ENCODE measurements around the gene UQCC5.
A peak's percentile ranks its signal among the peaks of the same experiment; 100 is the strongest.
"Not testable (repeated sequence)": the region's sequence is repeated elsewhere in the genome, so short reads cannot be mapped to it uniquely, and the experiment has no call there.

Gene UQCC5

DNA sequence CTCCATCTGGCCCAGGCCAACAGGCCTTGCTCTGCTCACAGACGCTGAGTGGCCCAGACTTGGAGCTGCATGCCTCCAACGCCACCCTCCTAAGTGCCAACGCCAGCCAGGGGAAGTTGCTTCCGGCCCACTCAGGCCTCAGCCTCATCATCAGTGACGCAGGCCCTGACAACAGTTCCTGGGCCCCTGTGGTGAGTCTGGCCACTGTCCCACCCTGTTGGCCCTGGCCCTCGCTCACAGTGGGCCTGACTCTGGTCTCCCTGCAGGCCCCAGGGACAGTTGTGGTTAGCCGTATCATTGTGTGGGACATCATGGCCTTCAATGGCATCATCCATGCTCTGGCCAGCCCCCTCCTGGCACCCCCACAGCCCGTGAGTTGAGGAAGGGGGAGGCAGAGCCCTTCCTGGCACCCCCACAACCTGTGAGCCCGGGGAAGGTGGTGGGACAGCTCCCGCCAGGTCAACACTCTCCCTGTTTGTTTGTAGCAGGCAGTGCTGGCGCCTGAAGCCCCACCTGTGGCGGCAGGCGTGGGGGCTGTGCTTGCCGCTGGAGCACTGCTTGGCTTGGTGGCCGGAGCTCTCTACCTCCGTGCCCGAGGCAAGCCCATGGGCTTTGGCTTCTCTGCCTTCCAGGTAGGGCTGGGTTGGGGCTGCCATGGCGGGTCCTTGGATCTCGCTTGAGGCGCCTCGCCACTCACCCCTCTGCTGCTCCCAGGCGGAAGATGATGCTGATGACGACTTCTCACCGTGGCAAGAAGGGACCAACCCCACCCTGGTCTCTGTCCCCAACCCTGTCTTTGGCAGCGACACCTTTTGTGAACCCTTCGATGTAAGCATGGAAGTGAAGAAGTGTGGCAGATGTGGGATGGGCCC lies 12.8 kb upstream of the UQCC5 start:
- DNase-seq (ENCODE audit: low spot score), result no peak

DNA sequence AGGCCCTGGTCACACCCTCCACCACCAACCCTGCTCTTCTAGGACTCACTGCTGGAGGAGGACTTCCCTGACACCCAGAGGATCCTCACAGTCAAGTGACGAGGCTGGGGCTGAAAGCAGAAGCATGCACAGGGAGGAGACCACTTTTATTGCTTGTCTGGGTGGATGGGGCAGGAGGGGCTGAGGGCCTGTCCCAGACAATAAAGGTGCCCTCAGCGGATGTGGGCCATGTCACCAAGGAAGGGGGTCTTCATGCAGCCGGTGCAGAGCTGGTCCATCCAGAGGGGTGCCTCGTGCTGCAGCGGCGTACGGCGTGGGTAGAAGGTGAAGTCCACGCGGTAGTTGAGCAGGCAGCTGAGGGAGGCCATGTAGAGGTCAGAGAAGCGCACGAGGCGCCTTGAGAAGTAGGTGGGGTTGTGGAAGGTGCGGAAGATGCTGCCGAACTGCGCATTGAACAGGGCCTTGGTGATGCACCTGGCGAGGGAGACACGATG lies 12.1 kb upstream of the UQCC5 start:
- no peak for DNase-seq (ENCODE audit: low spot score)

DNA sequence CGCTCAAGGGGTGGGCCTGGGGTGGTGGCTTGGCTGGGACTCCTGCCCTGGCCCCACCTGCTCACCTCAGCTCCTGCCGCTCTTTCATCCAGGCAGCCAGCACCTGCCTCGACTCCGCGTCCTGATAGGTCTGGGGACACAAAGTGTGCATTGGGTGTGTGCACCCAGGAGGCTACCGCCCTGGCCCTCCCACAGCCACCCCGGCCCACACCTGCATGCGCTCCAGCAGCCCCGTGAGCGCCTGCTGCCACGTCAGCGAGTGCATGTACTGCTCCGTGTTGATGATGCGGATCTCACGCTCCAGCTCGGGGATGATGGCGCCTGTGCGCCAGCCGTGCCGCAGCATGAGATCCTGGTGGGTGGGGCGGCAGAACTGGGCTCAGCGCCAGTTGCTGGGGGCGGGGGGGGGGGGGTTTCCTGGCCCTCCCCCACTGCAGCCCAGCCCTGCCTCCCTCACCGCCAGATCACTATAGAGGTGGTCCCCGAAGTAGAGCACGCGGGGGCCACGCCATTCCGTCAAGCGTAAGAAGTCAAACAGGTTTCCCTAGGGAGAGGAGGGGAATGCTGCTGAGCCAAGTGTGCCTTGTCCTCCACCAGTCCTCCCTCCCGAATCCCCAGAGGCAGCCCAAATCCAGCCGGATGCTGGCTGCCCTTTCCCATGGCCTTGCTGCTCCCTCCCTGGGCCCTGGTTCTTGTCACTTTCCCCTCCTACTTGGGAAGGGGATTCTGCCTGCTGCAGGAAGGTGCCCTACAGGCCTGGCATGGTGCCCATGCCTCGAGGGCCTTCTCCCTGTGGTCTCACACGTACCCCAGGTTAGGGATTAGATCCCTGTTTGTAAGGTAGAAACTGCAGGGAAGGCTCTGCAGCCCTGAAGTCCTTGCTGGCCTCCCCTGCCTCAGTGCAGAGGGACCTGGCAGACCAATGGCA lies 11.4 kb upstream of the UQCC5 start:
- DNase-seq (ENCODE audit: low spot score), result no peak

- DNase-seq (ENCODE audit: low spot score), result no peak
Observed at GRCh38 chr3:52525680-52526561, 10.5 kb upstream of the UQCC5 start.

GRCh38 chr3:52526671-52527038 lies 9.8 kb upstream of the UQCC5 start:
- not testable (repeated sequence) for DNase-seq (ENCODE audit: low spot score)

DNA sequence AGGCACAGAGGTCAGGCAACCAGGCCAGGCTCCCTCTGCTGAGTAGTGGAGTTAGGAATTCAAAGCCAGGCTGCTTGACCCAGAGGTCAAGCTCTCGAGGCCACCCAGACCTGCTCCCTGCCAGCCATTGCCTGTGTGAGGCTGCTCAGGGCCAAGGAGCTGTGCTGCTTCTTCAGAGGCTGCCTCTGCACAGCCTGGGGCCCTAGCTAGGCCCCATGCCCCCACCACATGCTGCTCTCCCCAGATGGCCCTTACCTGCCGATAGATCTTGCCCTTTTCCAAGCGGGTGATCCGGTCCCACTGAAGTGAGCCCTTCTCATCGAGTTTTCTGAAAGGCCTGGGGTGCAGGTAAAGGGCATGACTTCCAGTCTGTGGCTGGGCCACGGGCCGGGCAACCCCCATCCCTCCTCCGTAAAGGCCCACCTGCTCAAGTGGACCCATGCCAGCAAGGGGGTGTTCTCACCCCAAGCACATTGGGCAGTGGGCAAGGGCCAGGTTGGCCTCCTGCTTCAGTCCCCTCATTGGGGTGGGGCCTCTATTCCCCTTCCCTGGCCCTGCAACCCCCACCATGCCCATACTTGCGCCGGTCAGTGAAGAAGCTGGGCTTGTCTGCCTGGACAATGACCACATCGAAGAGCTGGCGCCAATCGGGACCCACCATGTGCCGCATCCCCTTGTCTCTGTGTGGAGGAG lies 9.2 kb upstream of the UQCC5 start:
- no peak for DNase-seq (ENCODE audit: low spot score)

DNA sequence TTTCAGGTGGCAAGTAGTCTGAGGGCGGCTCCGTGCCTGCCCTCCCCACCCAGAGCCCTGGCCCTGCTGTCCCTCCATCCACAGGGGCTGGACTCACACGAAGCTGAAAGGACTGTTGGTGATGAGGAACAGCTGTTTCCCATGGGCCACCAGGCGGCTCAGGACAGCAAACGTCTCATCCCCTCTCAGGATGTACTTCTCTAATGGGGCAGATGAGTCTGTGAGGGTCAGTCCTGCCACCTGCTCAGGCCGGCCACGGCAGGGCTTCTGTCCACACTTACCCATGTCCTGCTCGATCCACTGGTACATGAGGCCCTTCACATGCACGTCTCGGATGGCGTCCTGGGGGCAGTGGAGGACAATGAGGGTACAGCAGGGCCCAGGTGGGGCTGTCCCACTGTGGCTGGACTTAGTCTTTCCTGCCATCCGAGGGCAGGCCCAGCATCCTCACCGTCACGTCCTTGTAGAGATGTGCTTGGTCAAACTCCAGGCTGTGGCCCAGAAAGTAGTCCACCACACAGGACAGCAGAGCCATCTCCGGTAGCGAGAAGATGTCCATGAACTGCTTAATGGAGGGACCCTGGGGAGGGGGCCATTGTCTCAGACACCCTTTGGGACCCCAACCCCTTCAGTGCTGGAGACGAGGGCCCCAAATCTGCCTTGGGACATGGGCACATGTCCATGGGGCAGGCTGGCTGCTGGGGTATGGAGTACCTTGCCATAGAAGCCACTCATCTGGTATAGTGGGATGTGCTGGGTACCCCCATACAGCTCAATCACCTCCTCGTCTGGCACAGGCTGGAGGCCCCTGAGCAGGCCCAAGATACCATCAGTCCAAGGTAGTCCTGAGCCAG lies 8.4 kb upstream of the UQCC5 start:
- DNase-seq (ENCODE audit: low spot score), result no peak

DNA sequence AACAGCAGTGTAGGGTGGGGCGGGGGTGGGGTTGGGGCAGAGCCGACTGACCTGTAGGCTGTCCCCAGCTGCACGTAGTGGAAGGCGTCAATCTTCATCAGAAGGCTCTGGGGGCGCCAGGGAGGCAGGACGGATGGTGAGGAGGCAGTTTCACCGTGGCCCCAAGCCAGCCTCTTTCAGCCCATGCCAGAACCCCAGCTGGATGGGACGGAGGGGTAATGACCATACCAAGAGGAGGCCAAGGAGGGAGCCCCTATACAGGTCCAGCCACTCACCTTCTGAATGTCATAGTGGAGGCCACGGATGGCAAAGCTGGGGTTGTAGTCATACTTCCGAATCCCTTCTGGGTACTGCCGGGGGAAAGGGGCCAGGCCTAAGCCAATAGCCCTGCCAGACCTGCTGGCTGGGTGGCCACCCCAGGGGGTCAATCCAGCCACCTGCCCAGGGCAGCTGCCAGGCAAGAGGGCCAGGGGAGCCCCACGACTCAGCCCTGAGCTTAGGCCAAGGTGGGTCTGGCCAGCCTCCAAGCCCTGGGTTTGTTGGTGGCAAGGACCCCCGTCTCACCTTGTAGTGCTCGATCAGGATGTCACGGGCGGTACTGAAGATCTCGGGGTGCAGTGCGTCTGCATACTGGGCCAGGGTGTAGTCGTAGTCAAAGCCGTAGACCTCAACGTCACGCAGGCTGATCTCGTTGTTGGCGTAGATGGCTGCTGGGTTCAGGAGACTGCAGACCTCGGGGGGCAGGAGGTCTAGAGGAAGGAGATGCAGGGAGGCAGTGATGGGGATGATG lies 7.6 kb upstream of the UQCC5 start:
- no peak for DNase-seq (ENCODE audit: low spot score)

DNA sequence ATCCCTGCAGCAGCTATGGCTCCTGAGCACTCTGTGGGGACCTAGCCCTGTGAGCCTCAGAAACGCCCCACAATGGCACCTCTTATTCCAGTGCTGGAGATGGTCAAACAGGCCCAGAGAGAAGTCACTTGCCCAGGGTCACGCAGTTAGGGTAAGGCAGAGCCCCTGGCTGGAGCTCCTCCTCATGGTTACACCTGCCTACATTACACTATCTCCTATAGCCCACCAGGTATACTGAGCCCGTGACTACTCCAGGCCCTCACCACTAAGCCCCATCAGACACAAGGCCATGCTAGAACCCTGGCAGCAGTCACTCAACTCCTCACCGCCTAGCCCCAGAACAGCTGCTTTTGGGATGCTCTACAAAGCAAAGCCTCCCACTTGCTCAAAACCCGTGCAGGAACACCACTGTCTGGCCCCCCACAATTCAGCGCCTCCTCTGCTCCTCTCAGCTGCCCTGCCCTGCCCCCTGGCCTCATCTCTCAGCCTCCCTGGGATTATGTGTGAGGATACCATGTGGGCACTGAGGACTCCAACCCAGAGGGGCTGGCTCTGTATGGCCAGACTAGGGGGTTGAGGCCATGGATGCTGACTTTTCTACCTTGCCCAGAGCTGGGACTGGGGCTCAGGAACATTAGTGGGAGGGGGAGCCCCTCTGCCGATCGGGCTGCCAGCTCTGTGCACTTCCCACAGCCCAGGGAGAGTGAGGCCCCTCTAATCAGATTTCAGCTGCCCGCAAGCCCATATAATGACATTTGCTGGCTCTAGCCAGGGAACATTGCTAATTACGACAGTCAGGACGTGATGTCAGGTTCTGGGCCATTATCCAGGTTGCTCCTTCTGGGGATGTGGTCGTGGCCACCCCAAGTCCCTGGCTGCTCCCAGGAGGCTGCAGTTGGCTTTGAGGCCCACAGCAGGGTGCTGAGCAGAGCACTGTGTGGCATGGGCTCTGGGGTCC lies 6.8 kb upstream of the UQCC5 start:
- no peak for DNase-seq (ENCODE audit: low spot score)

DNA sequence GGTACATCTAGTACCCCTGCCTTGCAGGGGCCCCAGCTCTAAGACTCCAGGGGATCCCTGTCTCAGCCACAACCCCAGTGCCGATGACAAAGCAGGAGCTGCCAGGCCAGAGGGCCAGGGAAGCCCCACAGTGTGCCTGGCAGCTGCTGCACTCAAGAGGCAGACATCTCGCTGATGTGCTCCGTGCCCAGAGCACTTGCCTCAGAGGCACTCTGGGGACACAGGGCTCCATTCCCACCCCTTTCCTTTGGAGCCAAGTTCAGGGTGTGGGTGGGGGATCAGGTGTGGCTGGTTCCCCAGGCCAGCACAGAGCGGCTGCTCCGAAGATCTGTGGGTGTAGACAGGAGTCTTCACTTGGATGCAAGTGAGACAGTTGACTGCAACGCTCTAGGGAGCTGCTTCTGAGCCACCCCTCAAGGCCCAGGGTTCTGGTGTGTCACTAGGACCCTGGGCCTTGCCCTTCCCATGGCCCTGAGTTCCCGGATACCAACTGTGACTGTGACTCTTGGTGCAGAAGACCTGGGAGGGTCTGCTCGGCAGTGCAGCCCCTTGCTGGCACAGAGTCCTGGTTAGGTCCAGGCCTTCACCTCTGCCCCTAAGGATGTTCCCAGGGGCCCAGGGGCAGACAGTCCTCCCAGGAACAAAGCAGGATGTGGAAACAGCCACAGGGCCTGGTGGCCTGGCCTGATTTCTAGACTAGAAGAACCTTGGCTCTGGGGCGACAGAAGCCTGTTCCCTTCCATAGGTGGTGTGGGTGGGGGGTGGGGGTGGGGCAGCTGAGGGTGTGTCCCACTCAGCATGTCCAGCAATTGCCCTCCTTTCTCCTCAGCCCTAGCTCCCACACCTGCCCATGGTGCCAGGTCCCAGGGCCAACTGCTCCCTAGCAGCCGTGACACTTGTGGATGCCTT lies 5.2 kb upstream of the UQCC5 start:
- DNase-seq (ENCODE audit: low spot score), result no peak

DNA sequence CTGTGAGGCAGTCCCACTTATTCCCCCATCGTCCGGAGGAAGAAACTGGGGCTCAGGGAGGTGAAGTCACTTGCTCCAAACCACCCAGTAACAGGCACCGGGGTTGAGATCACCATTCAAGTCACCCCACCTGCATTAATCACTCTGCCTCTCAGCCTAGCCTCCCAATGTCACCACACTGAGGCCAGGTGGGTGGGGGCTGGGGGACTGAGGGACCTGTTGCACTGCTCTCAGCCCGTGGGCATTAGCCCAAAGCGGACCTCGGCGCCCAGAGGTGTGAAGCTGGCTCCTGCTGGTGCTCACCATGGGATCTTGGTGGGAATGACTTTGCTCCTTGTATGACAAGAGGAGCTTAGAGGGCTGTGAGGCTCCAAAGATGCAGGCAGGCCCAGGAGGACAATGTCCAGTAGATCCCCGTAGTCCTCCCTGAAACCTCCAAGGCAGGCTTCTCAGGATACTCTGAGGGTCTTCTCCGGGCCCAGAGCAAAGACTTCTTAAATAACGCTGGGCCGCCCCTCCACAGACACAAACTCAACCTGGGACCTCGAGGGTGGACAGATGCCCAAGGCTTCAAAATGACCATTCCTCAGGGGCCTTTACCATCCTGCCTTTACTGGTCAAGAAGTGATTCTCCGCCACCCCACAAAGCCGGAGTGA lies 4.4 kb upstream of the UQCC5 start:
- DNase-seq (ENCODE audit: low spot score), result no peak

GRCh38 chr3:52532517-52532837 lies 3.9 kb upstream of the UQCC5 start:
- no peak for DNase-seq (ENCODE audit: low spot score)

GRCh38 chr3:52532838-52533622 lies 3.4 kb upstream of the UQCC5 start:
- DNase-seq (ENCODE audit: low spot score), result no peak

- peak; percentile 59 for DNase-seq (ENCODE audit: low spot score)
Observed at GRCh38 chr3:52533623-52534280, 2.7 kb upstream of the UQCC5 start, which contains the start of gene NT5DC2. Gene NT5DC2, minus strand, starts transcription at chr3:52533857. Its CDS starts 120 bp downstream, at chr3:52533737.

All from globus pallidus (tissue), 1 donor.